Measurements from ENCODE around the gene MAP10.
A peak's percentile ranks its signal among the peaks of the same experiment; 100 is the strongest.
"Not testable (repeated sequence)": the region's sequence is repeated elsewhere in the genome, so short reads cannot be mapped to it uniquely, and the experiment has no call there.

The MAP10 gene, protein sequence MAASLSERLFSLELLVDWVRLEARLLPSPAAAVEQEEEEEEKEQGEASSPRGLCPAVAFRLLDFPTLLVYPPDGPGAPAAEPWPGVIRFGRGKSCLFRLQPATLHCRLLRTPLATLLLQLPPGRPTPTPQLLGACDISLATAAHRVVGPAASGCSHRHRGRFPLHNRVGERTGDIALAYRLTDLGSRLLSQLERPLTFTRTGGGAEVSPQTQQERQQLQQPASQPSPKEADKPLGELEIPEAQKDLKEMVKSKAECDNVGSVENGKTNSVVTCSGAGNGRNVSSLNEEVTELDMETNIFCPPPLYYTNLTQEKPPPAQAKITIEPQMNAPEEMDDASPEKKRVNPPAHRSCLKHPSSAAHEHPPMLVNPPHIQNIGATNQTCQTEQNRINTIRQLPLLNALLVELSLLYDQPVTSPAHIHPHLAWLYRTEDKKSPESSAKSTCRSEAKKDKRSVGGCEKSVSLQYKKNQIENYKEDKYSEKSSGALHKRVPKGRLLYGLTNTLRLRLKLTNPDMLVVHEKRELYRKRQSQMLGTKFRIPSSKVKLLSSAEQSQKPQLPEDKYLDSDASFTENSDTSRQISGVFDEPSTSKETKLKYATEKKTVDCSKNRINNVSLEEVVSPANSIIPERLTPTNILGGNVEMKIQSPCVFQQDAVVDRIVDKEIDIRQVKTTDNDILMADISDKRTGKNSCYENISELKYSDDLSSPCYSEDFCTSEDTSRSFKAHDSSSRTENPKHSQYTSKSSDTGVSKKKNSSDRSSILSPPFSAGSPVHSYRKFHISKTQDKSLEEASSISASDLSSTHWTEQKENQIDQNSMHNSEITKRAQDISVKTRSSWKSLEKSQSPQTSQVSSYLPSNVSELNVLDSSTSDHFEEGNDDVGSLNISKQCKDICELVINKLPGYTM

DNA sequence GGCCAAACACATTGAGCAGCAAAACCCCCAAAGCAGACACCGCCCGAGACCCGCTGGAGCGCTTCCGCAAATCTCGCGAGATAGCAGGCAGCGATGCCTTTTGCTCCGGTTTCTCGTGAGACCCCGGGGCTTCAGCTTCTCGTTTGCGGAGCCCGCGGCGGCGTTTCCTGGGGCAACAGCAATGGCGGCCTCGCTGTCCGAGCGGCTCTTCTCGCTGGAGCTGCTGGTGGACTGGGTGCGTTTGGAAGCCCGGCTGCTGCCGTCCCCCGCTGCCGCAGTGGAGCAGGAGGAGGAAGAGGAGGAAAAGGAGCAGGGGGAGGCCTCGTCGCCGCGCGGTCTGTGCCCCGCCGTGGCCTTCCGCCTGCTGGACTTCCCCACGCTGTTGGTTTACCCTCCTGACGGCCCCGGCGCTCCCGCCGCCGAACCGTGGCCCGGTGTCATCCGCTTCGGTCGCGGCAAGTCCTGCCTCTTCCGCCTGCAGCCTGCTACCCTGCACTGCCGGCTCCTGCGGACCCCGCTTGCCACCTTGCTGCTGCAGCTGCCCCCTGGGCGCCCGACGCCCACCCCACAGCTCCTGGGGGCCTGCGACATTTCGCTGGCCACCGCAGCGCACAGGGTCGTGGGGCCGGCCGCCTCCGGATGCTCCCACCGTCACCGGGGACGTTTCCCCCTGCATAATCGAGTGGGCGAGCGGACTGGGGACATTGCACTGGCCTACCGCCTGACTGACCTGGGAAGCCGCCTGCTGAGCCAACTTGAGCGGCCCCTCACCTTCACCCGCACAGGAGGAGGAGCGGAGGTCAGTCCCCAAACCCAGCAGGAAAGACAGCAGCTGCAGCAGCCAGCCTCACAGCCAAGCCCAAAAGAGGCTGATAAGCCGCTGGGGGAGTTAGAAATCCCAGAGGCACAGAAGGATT lies at the start of gene MAP10:
MAP10 (plus strand) TSS at position 148 of the 917 bp plus-strand sequence; CDS start at position 182, 34 bp downstream.
- peak; percentile 72 for DNase-seq

DNA sequence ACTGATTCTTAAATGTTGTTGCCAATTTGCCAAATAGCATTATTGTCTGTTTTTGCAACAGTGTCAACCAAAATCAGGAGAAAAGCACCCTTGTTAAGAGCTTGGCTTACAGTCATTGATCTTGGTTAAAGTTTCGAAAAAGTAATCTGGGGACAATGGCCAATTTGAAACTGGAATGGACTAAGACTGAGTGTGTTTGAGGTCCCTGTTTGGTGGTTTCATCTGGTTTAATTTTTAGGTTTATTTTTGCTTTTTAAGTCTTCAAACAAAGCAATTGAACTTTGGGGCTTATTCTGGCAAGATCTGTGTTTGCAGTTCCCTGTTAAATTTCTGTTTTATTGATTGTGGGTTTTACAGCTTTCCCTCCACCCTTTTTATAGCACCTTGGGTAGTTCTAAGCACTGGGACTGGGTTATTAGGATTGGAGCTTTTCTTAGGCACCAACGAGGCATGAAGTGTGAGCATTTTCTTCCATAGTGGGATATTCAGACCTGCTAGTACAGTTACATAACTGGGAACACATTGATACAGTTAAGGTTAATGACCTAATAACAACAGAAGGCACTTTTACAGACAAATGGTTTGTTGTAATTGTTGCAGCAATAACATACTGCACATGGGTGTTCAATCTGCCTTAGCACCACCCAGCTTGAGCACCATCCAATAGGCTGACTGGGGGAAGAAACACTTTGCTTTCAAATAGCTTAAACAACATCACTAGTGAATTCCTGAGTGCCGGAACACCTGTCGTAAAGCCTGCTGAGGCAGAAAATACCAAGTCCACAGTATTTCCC lies 40.6 kb upstream of the MAP10 start:
- DNase-seq = no peak

DNA sequence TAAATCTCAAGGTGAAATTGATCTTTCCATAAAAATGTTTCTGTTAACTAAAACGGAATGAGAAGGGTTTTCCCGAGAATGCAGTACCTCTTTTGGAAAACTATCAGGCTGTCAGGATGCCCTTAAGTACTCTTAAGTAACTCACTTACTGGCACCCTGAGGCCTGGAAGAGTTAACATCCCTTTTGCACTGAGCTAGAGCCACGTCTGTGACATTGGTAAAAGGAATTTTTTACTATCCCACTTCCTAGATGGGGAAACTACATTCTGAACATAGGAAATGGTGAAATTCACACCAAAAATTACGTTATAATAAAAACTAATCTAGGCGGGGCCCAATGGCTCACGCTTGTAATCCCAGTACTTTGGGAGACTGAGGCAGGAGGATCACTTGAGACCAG lies 39.7 kb upstream of the MAP10 start:
- no peak for DNase-seq

DNA sequence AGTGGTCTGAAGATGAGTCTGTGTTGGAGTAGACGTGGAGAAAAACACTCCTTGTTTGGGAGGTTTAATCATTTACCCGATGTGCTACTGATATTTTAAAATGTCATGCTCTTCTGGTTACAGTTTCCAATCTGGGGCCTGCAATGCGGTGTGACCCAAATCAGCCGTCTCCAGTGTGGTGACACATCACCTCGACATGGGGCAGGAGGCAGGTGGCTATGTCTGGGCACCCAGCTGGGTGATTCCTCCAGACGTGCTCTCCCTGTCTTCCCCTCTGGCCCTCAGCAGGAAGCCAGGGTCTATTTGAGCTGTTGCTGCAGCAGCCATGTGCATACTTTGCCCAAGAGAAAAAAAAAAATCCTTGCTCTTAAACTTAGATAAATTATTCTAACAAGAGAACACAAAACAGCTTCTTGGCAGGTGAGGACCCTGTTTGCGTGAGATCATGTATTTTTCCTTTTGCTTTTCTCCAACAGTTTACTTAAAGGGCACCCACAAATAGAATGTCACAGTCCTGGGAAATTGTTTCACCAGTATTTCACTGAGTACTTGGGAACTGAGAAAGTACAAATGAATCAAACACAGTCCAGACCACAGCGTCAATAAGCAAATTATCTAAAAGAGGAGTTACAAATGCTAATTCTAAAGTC lies 38.9 kb upstream of the MAP10 start:
- DNase-seq = no peak

DNA sequence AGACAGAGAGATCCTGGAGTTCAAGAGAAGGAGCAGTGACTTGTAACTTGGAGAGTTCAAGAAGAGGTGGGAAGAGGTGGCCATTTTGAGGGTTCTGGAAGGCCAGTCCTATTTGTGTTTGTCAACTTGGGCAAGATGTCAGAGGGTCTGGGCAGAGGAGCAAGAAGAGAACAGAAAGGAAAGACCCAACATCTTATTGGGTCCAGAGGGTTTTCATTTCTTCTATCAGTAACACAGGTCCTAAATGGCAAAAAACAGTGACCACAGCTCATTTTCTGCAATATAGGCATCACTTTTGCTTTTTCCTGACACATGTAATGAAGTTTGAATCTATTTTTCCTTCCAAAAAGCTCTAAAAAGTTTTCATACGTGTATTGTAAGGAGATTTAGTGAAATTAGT lies 38.3 kb upstream of the MAP10 start:
- DNase-seq = no peak

DNA sequence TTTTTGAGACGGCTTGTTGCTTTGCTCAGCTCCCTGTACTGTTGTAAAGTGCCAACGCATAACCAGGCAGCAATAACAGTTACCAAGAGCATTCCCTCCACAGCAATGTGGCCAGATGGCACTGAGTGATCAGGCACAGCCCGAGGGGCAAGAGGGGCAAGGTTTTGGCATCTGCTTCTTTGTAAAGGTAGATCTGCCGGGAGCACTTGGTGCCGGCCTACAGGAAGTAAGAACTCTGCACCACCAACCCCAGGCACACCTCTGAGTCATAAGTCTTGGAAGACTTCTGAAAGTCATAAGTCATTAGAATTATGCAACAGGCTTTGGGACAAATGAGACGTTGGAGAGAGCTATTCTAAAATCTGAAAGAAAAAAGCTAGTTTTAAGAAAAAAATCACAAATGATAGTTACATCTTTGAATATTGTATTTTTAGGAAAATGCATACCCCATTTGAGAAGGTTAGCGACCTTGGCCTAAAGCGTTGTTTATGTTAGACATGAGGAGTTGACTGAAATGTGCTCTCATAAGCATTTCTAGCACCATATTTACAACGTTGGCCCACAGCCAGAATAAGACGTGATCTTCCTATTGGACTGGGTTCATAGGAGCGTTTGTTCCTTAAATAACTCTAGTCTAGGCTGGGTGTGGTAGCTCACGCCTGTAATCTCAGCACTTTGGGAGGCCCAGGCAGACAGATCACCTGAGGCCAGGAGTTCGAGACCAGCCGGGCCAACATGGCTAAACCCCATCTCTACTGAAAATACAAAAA lies 37.7 kb upstream of the MAP10 start:
- DNase-seq = no peak

DNA sequence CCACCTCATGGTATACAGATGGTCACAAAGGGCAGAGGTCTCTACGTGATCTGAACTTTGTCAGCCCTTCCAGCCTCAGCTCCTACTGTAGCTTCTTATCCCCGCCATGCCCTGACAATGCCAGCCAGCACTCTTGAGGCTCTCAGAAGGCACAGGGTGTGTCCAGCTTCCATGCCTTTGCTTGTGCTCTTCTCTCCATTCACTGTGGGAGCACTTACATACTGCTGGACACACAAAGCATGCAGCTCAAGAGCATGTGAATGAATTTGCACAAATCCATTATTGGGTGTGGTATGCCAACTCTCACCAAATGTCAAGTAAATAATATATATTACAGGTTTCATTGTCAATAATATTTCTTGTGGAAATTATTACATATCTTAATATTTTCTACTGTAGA lies 36.4 kb upstream of the MAP10 start:
- no peak for DNase-seq

DNA sequence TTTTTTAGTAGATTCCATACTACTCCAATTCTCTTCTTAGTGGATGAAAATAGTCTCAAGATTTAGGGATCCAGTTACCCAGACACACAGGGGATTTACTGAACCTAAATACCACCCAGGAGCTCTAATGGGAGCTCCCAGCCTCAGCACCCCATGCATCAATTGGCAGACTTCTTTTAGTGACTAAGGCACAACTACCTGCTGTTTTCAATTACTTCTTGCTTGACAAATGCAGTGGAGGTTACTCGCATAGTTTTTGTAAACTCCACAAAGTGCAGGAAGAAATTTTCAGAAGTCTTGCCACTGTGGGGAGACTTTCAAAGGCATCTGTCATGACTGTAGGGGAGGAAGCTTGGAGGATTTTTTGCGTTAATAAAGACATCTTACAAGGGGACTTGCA lies 35.5 kb upstream of the MAP10 start:
- no peak for DNase-seq

DNA sequence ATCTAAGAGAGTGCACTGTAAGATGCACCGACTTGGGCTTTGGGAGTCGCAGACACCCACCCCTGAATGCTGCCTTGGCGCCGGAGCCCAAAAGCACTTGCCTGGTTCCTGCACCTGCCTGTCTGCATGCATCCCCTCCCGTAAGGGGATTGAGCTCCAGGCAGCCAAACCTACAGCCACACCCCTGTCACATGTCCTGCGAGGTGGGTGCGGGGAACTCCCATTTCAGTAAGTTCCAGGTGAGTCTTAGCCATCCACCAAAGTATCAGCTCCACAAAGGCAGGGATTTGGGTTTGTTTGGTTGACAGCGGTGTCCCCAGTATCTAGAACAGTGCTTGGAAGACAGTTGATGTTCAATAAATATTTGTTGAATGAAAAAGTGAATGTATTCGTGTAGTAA lies 31.5 kb upstream of the MAP10 start:
- no peak for DNase-seq

DNA sequence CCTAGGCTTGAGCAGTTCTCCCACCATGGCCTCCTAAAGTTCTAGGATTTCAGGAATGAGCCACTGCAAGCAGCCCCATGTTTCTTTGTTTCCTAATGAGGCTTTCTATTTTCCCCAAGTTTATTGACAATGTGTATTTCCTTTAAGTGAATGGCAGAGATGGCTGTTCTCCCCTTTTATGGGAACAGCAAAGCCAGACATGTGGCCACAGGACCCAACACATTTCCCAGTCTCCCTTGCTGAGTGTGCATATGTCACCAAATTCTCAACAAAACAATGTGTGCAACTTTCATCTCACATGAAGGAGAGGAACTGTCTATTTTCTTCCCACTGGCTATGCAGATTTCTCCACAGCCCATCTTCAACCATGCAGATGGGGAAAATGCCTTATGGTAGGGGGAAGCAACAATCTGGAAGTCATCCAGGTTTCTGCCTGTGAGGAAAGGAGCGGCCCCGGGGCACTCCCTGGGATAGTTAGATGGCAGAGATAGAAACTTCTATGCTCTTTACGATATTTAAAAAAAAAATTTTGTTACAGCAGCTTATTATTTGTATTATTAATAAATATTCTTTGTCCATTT lies 28.6 kb upstream of the MAP10 start:
- DNase-seq = no peak

DNA sequence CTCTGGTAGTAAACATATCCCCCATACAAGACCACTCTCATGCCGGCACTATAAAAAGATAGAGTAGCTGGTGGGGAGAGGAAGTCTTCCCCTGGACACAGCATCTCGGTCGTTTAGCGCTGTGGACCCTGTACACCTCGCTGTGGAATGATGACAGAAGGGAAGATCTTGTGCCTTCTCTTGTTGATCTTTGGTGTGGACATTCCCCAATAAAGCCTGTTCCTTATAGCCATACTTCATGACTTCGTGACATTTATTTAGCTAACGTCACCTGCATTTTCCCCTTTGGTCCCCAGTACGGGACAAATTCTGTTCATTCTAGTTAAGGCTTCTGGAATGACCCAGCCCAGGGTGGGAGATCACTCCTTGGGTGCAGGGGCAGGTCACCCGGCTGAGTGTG lies 24.9 kb upstream of the MAP10 start:
- no peak for DNase-seq

DNA sequence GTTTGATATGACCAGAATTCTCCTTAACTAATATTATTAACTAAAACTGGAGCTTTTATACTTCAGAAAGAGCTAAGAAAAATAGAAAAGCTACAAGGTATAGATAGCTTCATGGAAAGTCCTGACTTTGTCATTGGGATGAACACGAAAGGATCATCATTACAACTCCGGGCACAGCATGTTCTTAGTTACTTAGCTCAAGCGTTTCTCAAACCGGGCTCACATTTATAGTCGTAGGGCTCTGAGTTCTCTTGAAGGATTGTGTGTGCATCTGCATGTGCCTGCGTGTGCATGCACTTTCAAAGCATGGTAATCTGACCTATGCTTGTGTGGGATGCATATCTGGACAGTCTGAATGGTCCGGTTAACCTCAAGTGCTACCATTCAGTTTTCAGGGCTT lies 20.4 kb upstream of the MAP10 start:
- DNase-seq = no peak

DNA sequence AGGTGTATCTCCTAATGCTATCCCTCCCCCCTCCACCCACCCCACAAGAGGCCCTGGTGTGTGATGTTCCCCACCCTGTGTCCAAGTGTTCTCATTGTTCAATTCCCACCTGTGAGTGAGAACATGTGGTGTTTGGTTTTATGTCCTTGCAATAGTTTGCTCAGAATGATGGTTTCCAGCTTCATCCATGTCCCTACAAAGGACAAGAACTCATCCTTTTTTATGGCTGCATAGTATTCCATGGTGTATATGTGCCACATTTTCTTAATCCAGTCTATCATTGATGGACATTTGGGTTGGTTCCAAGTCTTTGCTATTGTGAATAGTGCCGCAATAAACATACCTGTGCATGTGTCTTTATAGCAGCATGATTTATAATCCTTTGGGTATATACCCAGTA lies 19.6 kb upstream of the MAP10 start:
- not testable (repeated sequence) for DNase-seq

DNA sequence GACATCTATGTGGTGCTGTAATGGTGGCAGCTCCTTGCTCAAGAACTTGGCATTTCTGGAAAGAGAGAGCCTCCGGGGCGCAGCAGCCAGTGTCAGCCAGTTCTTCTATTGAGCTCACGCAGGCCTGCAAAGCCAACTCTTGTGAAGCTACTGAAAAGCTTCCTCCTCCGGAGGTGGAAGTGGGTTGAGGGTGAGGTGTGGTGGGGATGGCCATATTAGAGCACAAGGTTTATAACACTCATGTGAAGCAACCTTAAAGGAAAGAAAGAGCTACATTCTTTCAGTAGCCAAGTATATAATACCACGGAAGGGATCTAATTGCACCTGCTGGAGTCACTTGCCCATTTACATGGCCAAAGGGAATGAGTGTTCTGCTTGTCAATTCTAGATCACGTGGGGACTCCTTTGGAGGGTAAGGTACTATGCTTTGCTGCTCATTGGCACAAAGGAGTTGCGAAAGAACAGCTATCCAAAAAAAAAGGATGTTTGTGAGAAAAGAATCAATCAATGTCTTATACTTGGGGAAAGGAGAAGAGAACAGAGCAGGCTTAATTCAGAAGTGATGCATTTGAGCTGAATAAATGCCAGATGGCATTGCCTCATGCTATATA lies 18.3 kb upstream of the MAP10 start:
- DNase-seq = no peak

DNA sequence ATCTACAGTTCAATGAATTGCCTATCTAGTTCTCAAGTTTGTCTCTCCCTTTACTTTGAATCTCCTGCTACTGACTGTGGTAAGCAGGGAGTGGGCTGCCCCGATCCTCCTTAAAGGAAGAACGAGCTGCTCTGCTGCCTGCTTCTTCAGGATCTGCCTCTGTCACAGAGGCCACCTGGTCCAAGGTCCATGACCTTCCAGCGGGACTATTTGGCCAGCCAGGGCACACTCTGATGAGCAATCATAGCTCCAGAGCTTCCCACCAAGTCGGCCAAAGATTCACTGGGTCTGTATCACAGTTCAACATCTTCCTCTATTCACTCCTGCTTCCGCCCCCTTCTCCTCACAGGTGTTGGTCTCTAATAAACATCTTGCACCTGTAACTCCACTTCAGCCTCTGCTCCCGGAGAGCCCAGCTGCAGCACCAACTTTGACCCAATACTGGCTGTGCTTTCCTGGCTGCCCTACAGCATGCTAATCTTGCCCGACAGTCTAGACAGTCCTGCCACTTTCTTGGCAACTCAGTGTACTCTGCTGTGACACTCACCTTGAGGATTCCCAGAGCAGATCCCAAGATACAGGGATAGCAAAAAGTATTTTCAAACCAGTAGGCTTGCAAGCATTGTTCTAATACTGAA lies 16.9 kb upstream of the MAP10 start:
- no peak for DNase-seq

DNA sequence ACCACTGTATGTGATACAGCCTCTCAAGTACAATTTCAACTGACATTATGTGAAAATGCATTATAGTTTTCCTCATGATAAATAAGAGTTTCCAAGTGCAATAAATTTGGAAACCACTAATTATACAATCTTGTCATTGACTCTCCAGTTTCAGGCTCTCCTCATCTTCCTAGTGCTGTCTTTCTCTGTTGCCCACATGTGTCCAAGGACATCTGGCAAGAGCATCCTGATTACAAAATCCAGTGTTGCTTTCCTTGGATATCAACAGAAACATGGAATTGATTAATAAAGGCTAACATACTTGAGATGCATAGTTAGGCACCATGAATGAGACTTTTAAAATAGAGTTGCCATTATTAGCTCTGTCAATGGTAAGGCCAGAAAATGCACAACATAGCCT lies 15.6 kb upstream of the MAP10 start:
- DNase-seq = no peak

DNA sequence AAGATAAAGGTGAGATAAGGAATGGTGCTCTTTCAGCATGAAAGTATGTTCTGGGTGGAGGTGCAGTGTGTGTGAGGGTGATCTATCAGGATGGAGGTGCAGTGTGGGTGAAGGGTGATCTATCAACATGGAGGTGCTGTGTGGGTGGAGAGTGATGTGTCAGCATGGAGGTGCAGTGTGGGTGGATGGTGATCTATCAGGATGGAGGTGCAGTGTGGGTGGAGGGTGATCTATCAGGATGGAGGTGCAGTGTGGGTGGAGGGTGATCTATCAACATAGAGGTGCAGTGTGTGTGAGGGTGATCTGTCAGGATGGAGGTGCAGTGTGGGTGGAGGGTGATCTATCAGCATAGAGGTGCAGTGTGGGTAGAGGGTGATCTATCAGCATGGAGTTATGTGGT lies 12.3 kb upstream of the MAP10 start:
- DNase-seq = no peak

DNA sequence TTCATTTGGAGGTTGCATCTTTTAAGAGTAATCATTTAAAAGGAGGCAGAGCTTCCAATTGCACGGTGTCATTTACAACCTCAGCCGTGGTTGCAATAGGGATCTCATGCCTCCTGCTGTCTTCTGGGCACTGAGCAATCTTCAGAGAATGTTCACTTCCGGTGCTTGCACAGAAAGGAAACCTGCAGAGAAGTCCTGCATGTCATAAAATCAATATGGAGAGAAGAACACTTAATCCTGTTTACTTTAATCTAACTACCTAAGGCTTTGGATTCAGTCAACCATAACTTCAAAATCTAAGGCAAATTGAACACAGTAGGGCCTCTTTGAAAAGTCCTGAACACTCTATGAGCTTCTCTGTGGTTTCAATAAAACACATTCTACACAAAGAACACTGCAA lies 11.3 kb upstream of the MAP10 start:
- DNase-seq = no peak

DNA sequence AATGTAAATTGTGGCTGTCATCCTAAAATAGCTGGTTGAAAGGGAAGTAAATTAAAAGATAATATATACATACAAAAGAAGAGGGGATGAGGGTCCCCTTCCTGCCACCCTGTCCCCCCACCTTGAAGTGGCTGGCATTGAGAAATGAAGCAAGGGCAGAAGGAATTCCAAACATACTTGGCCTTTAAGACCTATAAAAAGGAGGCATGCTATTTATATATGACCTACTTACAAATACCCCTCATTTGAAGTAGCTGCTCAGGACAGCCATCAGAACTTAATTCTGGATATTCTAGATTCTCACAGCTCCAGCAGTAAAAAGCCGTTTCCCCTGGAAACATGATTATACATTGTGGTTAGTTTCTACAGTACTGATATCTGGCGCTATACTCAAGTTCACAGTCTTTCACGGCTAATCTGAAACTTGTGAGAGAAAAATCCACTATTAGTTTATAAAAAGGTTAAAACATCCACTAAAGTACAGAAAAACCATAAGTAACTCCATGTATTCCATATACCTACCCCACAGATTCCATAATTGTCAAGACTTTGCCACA lies 9.6 kb upstream of the MAP10 start:
- no peak for DNase-seq

Measured in CD4-positive, alpha-beta T cell treated with Interleukin-4 for 4 hours (primary cell).